HG03442 (cell line): Measurements from ENCODE around the gene MGAT5.

Experiments used
- ATAC-seq: cut with Tn5 transposase; IDR thresholded peaks from one replicate; pipeline ENCODE4 v1.9.1; 2021; ENCODE audit warnings: mild to moderate bottlenecking, moderate library complexity; ENCODE audit not compliant: unreplicated experiment

Gene MGAT5

GRCh38 chr2:134331081-134331480 is 77.2 kb downstream of the MGAT5 start:
- ATAC-seq: no peak

- ATAC-seq: no peak
These were observed 79.8 kb downstream of the MGAT5 start for GRCh38 chr2:134333646-134334189.

DNA sequence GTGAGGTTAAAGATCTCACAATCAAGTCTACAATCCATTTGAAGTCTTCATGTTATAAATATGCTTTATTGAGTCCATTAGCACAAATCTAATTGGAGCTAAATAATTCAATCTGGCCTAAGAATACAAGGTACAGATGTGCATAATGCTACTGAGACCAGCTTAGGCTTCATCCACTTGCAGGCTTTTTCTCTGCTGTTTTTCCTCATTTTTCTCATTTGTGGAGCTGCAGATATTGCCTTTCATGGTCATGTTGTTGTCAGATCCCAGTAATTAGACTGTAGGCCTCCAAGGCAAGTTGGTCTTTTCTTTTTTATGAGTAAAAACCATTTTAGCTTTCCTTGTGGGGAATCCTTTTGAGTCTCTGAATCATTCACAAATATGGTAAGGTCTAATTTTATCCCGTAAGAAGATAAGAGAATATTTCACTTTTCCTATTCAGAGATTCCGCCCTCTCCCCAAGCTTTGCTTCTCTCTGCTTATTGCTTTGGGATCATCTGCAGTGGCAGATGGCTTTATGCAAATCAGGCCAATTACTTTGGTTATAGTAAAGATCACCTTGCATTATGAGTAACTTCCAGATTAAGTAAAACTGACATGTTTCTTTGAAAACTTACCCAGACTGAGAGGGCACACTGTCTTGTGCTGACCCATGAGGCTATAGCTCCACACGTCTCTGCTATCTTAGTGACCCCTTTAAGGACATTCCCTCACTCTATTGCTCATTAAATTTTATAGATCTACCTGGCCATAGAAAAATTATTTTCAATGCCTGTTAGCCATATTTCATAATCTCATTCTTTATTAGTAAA is 80.9 kb downstream of the MGAT5 start:
- ATAC-seq: no peak

GRCh38 chr2:134335601-134336000 is 81.7 kb downstream of the MGAT5 start:
- ATAC-seq: no peak

GRCh38 chr2:134336352-134336751 is 82.5 kb downstream of the MGAT5 start:
- ATAC-seq: peak; percentile 99

DNA sequence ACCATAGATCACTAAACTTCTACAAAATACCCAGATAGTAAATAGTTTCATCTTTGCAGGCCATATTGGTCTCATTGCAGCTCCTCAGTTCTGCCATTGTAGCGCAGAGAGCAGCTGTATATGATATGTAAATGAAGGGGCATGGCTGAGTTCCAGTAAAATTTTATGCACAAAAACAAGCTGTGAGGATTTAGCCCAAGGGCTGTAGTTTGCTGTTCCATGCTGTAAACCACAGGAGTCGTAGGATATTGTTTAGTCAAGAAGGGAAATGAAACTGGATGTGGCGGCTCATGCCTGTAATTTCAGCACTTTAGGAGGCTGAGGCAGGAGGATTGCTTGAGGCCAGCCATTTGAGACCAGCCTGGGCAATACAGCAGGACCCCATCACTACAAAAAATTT is 83.0 kb downstream of the MGAT5 start:
- ATAC-seq: peak; percentile 1

DNA sequence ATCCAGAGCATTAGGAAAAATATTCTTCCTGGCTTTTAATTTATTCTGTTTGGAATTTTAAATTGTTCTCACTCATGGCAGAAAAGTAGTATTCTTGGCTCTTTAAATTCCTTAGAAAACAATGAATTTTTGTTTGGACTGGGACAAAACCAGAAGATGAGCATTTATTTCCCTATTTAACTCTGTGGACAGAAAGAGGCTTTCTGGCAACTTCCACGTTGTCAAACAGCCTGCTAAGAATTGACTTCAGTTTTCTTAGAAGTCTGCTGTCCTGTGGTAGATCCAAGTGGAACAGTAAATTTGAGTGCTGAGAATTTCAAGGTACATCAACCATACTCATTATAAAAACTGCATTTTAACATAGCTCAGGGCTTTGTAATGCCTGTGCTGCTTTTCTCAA is 83.8 kb downstream of the MGAT5 start:
- no peak for ATAC-seq

DNA sequence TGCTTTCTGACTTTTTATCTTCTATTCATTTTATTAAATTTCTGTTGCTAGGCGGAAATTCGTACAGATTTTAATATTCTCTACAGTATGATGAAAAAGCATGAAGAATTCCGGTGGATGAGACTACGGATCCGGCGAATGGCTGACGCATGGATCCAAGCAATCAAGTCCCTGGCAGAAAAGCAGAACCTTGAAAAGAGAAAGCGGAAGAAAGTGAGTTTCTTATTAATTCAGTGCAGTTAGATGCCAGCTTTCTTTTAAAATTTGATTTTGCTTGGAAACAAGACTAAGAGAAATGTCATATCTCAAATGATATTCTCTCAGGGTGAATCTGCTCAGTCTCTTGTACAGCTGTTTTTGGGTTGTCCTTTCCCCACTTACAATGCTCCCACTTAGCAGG is 84.3 kb downstream of the MGAT5 start:
- ATAC-seq: no peak

DNA sequence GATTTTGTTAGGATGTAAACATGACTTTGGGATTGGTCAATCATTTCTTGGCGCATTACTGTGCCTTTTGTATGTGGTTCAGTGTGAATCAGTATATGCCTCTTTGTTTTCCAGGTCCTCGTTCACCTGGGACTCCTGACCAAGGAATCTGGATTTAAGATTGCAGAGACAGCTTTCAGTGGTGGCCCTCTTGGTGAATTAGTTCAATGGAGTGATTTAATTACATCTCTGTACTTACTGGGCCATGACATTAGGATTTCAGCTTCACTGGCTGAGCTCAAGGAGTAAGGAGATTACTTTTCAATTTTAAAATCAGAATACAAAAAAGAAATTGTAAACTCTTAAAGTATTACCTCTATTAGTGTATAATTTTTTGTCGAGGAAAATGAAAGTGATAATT is 87.6 kb downstream of the MGAT5 start:
- no peak for ATAC-seq

- no peak for ATAC-seq
These were observed 91.3 kb downstream of the MGAT5 start for GRCh38 chr2:134344954-134345697.

GRCh38 chr2:134346141-134346540 is 92.3 kb downstream of the MGAT5 start:
- ATAC-seq: no peak

DNA sequence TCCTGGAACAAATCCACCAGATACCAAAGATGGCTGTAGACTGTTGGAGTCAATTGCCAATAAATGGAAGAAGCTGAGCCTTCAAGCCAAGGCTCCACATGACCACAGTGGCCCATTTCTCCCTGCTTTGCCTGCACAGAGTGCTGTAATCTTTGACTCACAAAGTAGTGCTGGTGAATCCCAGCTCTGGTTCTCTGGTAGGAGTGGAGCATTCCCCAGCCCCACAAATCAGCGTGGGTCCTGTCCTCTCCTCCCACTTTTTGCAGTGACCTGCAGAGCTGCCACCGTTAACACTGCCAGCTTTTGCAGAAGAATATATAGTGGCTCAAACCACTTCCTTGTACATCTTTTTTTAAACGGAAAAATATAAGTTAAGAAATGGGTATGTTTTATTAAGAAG is 93.9 kb downstream of the MGAT5 start:
- no peak for ATAC-seq

DNA sequence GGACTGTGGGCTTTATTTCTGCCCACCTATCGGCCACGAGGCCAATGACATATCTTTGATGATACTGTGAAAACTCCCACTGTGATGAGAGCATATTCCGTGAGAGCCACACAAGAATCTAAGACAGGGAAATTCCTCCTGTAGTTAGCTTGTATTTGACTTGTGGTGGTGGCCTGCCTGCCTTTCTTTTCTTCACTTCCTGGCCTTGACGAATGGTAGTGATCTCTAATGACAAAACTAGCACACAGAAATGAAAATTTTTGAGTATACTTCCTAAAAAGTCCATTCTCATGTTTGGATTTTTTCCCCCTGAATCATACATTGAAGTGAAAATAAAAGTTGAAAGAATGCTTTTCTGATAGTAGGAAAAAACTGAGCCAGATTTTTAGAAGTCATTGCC is 94.4 kb downstream of the MGAT5 start:
- no peak for ATAC-seq

GRCh38 chr2:134348760-134349159 is 94.9 kb downstream of the MGAT5 start:
- ATAC-seq: no peak

- ATAC-seq: no peak
These were observed 97.1 kb downstream of the MGAT5 start for GRCh38 chr2:134351016-134351415.

GRCh38 chr2:134351899-134352298 is 98.0 kb downstream of the MGAT5 start:
- no peak for ATAC-seq

GRCh38 chr2:134352844-134353243 is 99.0 kb downstream of the MGAT5 start:
- ATAC-seq: peak; percentile 75

DNA sequence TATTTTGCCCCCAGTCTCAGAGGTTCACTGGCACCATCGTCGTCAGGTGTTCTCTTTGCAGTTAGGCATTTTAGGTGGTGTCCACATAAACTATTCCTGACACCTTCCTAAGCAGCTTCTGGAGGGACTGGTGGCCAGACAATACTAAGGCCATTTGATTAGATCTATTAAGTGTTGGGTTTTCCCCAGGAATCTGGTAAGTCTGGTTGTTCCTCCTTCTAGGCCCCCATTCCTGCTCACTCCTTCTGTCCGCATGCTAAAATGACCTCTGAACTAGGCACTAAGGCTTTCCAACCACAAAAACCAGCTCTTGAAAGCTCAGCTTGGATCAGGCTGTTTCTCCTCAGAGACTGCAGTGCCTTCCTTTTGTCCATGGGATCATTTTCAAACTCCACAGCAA is 100.7 kb downstream of the MGAT5 start:
- no peak for ATAC-seq

GRCh38 chr2:134357814-134358213 is 103.9 kb downstream of the MGAT5 start:
- ATAC-seq: no peak

GRCh38 chr2:134359367-134360081 is 105.7 kb downstream of the MGAT5 start:
- no peak for ATAC-seq

- ATAC-seq: no peak
These were observed 107.0 kb downstream of the MGAT5 start for GRCh38 chr2:134360745-134361487.
